ENCODE results near the gene CACNA1G. TPM values are rescaled to one million over a fixed set of nuclear protein-coding genes. Genes with fewer than 3 reads are reported as not detected.
A peak's percentile ranks its signal among the peaks of the same experiment; 100 is the strongest.

The CACNA1G gene
- total RNA-seq, 1 donor from 2014 or later = 1.6 TPM

GRCh38 chr17:50539762-50540559 lies 20.6 kb upstream of the CACNA1G start:
- Histone ChIP-seq H3K4me1 (peaks cover 15% of the 10 kb centered on the region), H2AFZ (replicated peaks) (no peak overlapping the region), H4K20me1 (ENCODE audit: low read depth) (no peaks in the 10 kb centered on the region), H3K79me2 (ENCODE audit: low read depth) (no peaks in the 10 kb centered on the region), H3K9ac (no peak overlapping the region), H3K36me3 (no peaks in the 10 kb centered on the region), H3K9me3 (ENCODE audit: low read depth) (no peaks in the 10 kb centered on the region), H3K4me2 (no peak overlapping the region), H3K27me3 (peaks cover 20% of the 10 kb centered on the region), H3F3A (ENCODE audit: low read depth) (peaks cover 13% of the 10 kb centered on the region), H3K4me3 (no peak overlapping the region), H3K27ac (no peak overlapping the region)
- no peaks in the 10 kb centered on the region for H3K9me3 Mint-ChIP-seq
- TF ChIP-seq EZH2phosphoT487 (IDR thresholded peaks at IDR 0.05) (no peak), CTCF (IDR thresholded peaks at IDR 0.05) (no peak), EZH2 (IDR thresholded peaks at IDR 0.05) (no peak)
- H3K27ac Mint-ChIP-seq = no peak overlapping the region
- peak overlapping the region; percentile 35 for H3K4me3 Mint-ChIP-seq
- H3K4me1 Mint-ChIP-seq = peaks cover 37% of the 10 kb centered on the region
- no peak for DNase-seq (ENCODE audit: low spot score)
- H3K36me3 Mint-ChIP-seq = no peaks in the 10 kb centered on the region
- peaks cover 7% of the 10 kb centered on the region for H3K27me3 Mint-ChIP-seq (ENCODE audit: insufficient read depth, low read depth)

GRCh38 chr17:50540560-50541401 lies 19.7 kb upstream of the CACNA1G start:
- Histone ChIP-seq H3K4me3 (peak overlapping the region; percentile 58), H2AFZ (replicated peaks) (no peak overlapping the region), H3K4me1 (peaks cover 15% of the 10 kb centered on the region)

GRCh38 chr17:50541402-50541715 lies 19.2 kb upstream of the CACNA1G start:
- TF ChIP-seq EZH2phosphoT487 (IDR thresholded peaks at IDR 0.05) = no peak
- TF ChIP-seq EZH2 (IDR thresholded peaks at IDR 0.05) = no peak
- TF ChIP-seq CTCF (IDR thresholded peaks at IDR 0.05) = no peak
- Histone ChIP-seq H3K4me1 (peaks cover 15% of the 10 kb centered on the region), H3K9ac (no peak overlapping the region)

More at GRCh38 chr17:50540560-50541401, 19.7 kb upstream of the CACNA1G start:
- H3K36me3 Mint-ChIP-seq = no peaks in the 10 kb centered on the region
- Histone ChIP-seq H3F3A (ENCODE audit: low read depth) (peaks cover 13% of the 10 kb centered on the region), H3K27me3 (peaks cover 22% of the 10 kb centered on the region), H4K20me1 (ENCODE audit: low read depth) (no peaks in the 10 kb centered on the region), H3K4me2 (peak overlapping the region; percentile 77), H3K9ac (no peak overlapping the region), H3K36me3 (no peaks in the 10 kb centered on the region), H3K9me3 (ENCODE audit: low read depth) (no peaks in the 10 kb centered on the region), H3K27ac (no peak overlapping the region), H3K79me2 (ENCODE audit: low read depth) (no peaks in the 10 kb centered on the region)
- H3K27ac Mint-ChIP-seq = no peak overlapping the region
- TF ChIP-seq EZH2 (IDR thresholded peaks at IDR 0.05) (no peak), CTCF (IDR thresholded peaks at IDR 0.05) (no peak), EZH2phosphoT487 (IDR thresholded peaks at IDR 0.05) (no peak)
- H3K9me3 Mint-ChIP-seq = no peaks in the 10 kb centered on the region
- DNase-seq (ENCODE audit: low spot score) = no peak
- peaks cover 37% of the 10 kb centered on the region for H3K4me1 Mint-ChIP-seq
- H3K27me3 Mint-ChIP-seq (ENCODE audit: insufficient read depth, low read depth) = peaks cover 7% of the 10 kb centered on the region
- H3K4me3 Mint-ChIP-seq = peak overlapping the region; percentile 58

More at GRCh38 chr17:50541402-50541715, 19.2 kb upstream of the CACNA1G start:
- Histone ChIP-seq H4K20me1 (ENCODE audit: low read depth) (no peaks in the 10 kb centered on the region), H3F3A (ENCODE audit: low read depth) (peaks cover 13% of the 10 kb centered on the region), H3K79me2 (ENCODE audit: low read depth) (no peaks in the 10 kb centered on the region), H3K36me3 (no peaks in the 10 kb centered on the region), H2AFZ (replicated peaks) (peak overlapping the region; percentile 59), H3K27ac (no peak overlapping the region), H3K4me2 (peak overlapping the region; percentile 77), H3K9me3 (ENCODE audit: low read depth) (no peaks in the 10 kb centered on the region), H3K4me3 (peak overlapping the region; percentile 58), H3K27me3 (peaks cover 22% of the 10 kb centered on the region)
- DNase-seq (ENCODE audit: low spot score) = no peak
- no peak overlapping the region for H3K27ac Mint-ChIP-seq
- H3K9me3 Mint-ChIP-seq = no peaks in the 10 kb centered on the region
- H3K4me3 Mint-ChIP-seq = peak overlapping the region; percentile 83
- no peaks in the 10 kb centered on the region for H3K36me3 Mint-ChIP-seq
- peaks cover 11% of the 10 kb centered on the region for H3K27me3 Mint-ChIP-seq (ENCODE audit: insufficient read depth, low read depth)
- H3K4me1 Mint-ChIP-seq = peaks cover 37% of the 10 kb centered on the region
